ENCODE data around the gene GPR132.

The GPR132 gene

DNA sequence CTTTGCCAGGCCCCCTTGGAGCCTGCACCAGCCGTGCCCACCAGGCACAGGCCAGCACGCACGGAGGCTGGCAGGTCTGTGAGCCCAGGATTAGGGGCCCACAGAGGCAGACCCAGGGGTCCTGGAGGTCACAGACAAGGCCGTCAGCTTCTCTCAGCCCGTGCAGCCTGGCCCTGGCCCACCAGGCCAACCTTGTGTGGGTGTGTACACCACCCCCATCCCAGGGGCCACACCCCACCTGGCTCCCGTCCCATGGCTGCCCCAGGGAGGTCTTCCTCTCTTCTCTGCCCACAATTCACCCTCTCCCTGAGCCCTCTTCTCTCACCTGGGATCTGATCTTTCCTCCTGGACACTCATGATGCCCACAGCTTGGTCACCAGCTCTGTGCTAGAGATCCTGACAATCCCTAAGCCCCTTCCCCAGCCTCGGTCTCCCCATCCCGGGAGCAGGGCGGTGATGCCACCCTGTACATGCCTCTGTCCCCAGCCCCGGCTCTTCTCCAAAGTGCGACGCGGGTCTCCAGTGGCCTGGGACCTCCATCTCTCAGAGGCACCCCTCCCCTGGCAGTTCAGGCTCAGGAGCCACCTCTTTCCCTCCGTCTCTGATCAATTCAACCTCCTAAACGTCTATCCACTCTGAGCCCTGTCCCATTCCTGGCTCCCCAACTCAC, 31.1 kb upstream of the GPR132 start:
- ChIA-PET CTCF (interaction anchor here (1.3 kb wide), 1 partner anchor 256 kb away, joined by 3 read pairs; no protein-coding TSS in a partner anchor), POLR2A (no interaction called here)
- TF ChIP-seq, protein P1, sequence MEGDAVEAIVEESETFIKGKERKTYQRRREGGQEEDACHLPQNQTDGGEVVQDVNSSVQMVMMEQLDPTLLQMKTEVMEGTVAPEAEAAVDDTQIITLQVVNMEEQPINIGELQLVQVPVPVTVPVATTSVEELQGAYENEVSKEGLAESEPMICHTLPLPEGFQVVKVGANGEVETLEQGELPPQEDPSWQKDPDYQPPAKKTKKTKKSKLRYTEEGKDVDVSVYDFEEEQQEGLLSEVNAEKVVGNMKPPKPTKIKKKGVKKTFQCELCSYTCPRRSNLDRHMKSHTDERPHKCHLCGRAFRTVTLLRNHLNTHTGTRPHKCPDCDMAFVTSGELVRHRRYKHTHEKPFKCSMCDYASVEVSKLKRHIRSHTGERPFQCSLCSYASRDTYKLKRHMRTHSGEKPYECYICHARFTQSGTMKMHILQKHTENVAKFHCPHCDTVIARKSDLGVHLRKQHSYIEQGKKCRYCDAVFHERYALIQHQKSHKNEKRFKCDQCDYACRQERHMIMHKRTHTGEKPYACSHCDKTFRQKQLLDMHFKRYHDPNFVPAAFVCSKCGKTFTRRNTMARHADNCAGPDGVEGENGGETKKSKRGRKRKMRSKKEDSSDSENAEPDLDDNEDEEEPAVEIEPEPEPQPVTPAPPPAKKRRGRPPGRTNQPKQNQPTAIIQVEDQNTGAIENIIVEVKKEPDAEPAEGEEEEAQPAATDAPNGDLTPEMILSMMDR (IDR thresholded peaks at IDR 0.05; ENCODE audit: control extremely low read depth, extremely low read depth, low read depth, missing control alignments) = no peak
- no peak for DNase-seq (ENCODE audit: extremely low spot score)

GRCh38 chr14:105095236-105095805, 30.1 kb upstream of the GPR132 start:
- CTCF ChIA-PET = interaction anchor here (0.8 to 1.3 kb wide), 3 partner anchors 8 to 276 kb away, joined by 3 read pairs; no protein-coding TSS in a partner anchor
- TF ChIP-seq, protein P1 (IDR thresholded peaks at IDR 0.05; ENCODE audit: control extremely low read depth, extremely low read depth, low read depth, missing control alignments) = no peak
- POLR2A ChIA-PET = no interaction called here
- DNase-seq (ENCODE audit: extremely low spot score) = no peak

DNA sequence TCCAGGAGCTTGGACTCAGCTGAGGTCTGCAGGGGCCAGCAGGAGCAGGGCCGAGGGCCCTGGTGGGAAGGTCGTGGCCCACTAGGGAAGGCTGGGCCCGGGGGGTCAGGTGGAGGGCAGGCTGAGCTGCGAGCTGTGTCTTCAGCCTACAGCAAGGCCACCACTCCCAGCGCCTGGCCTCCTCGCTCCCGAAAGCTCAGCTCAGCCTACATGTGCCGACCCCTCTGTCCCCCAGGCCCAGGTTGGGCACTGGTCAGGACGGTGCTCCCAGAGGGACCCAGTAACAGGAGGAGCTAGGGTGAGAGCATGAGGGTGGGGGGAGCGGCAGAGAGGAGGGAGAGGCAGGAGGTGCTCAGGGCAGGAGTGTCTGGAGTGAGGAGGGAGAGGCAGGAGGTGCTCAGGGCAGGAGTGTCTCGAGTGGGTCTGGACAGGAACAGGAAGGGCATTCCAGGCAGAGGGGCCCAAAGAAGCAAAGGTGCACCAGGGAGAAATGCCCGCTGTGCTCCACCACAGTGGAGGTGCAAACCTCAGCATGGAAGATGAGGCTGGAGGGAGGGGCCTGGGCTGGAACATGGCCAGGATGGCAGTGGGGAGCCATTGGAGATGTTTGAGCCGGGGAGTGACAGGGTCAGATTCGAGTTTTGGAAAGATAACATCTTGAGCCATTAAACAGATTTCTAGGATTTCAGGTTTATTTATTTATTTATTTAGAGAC, 29.1 kb upstream of the GPR132 start:
- DNase-seq (ENCODE audit: extremely low spot score) = no peak
- TF ChIP-seq, protein P1 (IDR thresholded peaks at IDR 0.05; ENCODE audit: control extremely low read depth, extremely low read depth, low read depth, missing control alignments) = no peak
- ChIA-PET CTCF (interaction anchor here (0.7 to 1.0 kb wide), 3 partner anchors 7 to 258 kb away, joined by 3 read pairs; no protein-coding TSS in a partner anchor), POLR2A (no interaction called here)

- ChIA-PET CTCF (interaction anchor here (0.7 to 1.0 kb wide), 2 partner anchors 9 to 258 kb away, joined by 3 read pairs; no protein-coding TSS in a partner anchor), POLR2A (no interaction called here)
- DNase-seq (ENCODE audit: extremely low spot score) = peak; percentile 90
- TF ChIP-seq, protein P1 (IDR thresholded peaks at IDR 0.05; ENCODE audit: control extremely low read depth, extremely low read depth, low read depth, missing control alignments) = peak; percentile 56
These were observed 28.4 kb upstream of the GPR132 start for GRCh38 chr14:105093431-105094192.

- CTCF ChIA-PET = interaction anchor here (0.7 kb wide), 1 partner anchor 10 kb away, joined by 3 read pairs; no protein-coding TSS in a partner anchor
- POLR2A ChIA-PET = no interaction called here
- peak; percentile 81 for DNase-seq (ENCODE audit: extremely low spot score)
- TF ChIP-seq, protein P1 (IDR thresholded peaks at IDR 0.05; ENCODE audit: control extremely low read depth, extremely low read depth, low read depth, missing control alignments) = no peak
These were observed 27.8 kb upstream of the GPR132 start for GRCh38 chr14:105093038-105093430.

All from GM10248 (cell line).